Right hindlimb (tissue), 1 donor: Measurements from ENCODE around the gene ZNF584.
"Not testable (repeated sequence)": the region's sequence is repeated elsewhere in the genome, so short reads cannot be mapped to it uniquely, and the experiment has no call there.

Experiments
- DNase-seq: peaks from one replicate; pipeline ENCODE4 v3.0.0-alpha.2; 2018

ZNF584 gene

GRCh38 chr19:58408152-58409009 lies at the start of gene ZNF584:
ZNF584 (plus strand) TSS chr19:58408649; CDS start chr19:58409148, 499 bp downstream.
- DNase-seq, result peak; percentile 98

- no peak for DNase-seq
Observed at GRCh38 chr19:58361900-58362271, 46.6 kb upstream of the ZNF584 start.

GRCh38 chr19:58362272-58362994 lies 46.0 kb upstream of the ZNF584 start, which contains the start of gene ZNF497:
ZNF497 (minus strand) TSS chr19:58362751; CDS start chr19:58357635, 5,116 bp downstream.
- peak; percentile 98 for DNase-seq

GRCh38 chr19:58364146-58364545 lies 44.3 kb upstream of the ZNF584 start:
- no peak for DNase-seq

- no peak for DNase-seq
Observed at GRCh38 chr19:58366585-58367430, 41.6 kb upstream of the ZNF584 start.

- DNase-seq, result no peak
Observed at GRCh38 chr19:58367698-58368454, 40.6 kb upstream of the ZNF584 start.

- no peak for DNase-seq
Observed at GRCh38 chr19:58368561-58369360, 39.7 kb upstream of the ZNF584 start.

GRCh38 chr19:58372311-58373133 lies 35.9 kb upstream of the ZNF584 start:
- DNase-seq, result no peak

GRCh38 chr19:58374200-58374599 lies 34.2 kb upstream of the ZNF584 start:
- no peak for DNase-seq

- DNase-seq, result not testable (repeated sequence)
Observed at GRCh38 chr19:58376724-58377123, 31.7 kb upstream of the ZNF584 start.

GRCh38 chr19:58379246-58379645 lies 29.2 kb upstream of the ZNF584 start:
- peak; percentile 19 for DNase-seq

- no peak for DNase-seq
Observed at GRCh38 chr19:58380037-58380661, 28.3 kb upstream of the ZNF584 start.

GRCh38 chr19:58380662-58381459 lies 27.6 kb upstream of the ZNF584 start, which contains the start of gene ZNF837:
ZNF837 (minus strand) TSS chr19:58381030; CDS start chr19:58369332, 11,698 bp downstream.
- peak; percentile 99 for DNase-seq

GRCh38 chr19:58381460-58382212 lies 26.8 kb upstream of the ZNF584 start:
- DNase-seq, result peak; percentile 20

GRCh38 chr19:58382997-58383603 lies 25.3 kb upstream of the ZNF584 start:
- DNase-seq, result peak; percentile 15

- DNase-seq, result peak; percentile 21
Observed at GRCh38 chr19:58385313-58385890, 23.0 kb upstream of the ZNF584 start.

GRCh38 chr19:58385891-58386575 lies 22.4 kb upstream of the ZNF584 start:
- no peak for DNase-seq
